ENCODE measurements around the gene DOCK10. TPM values are rescaled to one million over a fixed set of nuclear protein-coding genes. Genes with fewer than 3 reads are reported as not detected.

DOCK10 gene
- polyA plus RNA-seq, 1 experiment, result 53.0 TPM

DNA sequence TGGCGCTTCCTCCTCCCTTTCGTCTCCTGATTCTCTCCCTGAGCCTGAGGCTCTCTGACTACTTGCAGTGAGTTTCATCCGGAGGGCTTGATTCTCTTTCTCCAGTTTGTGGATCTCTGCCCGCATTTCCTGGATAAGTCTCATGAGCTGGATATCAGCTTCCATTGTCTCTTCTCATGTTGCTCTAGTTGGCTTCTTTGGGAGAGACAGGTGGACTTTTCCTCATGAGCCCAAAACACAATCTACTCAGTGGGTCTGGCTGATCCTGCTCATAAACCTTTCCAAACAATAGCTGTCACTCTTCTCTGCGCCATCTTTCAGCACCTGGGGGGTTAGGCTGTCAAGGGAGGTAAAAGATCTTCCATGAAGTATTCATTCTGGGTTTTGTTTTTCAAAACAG lies 326.1 kb downstream of the DOCK10 start, which contains the start of gene CCDC195:
TSS of gene CCDC195 (minus strand) at position 165 of the 400 bp plus-strand sequence. CDS start at position 165, 0 bp downstream.
- no peaks in the 10 kb centered on the region for H3K27me3 ChIP-seq (ENCODE audit: control insufficient read depth, insufficient read depth, low read length)
- ChIA-PET CTCF (no interaction called here), POLR2A (no interaction called here)
- no peak for DNase-seq (ENCODE audit: low read depth, low spot score)
- H3K27ac ChIP-seq (ENCODE audit: low read depth, low read length), result no peak within 1 kb of the TSS
- TF ChIP-seq, protein P1, sequence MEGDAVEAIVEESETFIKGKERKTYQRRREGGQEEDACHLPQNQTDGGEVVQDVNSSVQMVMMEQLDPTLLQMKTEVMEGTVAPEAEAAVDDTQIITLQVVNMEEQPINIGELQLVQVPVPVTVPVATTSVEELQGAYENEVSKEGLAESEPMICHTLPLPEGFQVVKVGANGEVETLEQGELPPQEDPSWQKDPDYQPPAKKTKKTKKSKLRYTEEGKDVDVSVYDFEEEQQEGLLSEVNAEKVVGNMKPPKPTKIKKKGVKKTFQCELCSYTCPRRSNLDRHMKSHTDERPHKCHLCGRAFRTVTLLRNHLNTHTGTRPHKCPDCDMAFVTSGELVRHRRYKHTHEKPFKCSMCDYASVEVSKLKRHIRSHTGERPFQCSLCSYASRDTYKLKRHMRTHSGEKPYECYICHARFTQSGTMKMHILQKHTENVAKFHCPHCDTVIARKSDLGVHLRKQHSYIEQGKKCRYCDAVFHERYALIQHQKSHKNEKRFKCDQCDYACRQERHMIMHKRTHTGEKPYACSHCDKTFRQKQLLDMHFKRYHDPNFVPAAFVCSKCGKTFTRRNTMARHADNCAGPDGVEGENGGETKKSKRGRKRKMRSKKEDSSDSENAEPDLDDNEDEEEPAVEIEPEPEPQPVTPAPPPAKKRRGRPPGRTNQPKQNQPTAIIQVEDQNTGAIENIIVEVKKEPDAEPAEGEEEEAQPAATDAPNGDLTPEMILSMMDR (IDR thresholded peaks at IDR 0.05; ENCODE audit: low read depth, low read length), result no peak
- no peak within 1 kb of the TSS for H3K4me3 ChIP-seq (ENCODE audit: low read depth, low read length)
- H3K9me3 ChIP-seq (ENCODE audit: control insufficient read depth, insufficient read depth, low read length), result no peaks in the 10 kb centered on the region

Small RNA genes within 50 kb of the gene (small RNA-seq; reads per million reads assigned to genes)
- gene MIR4439 (ENCODE audit: insufficient read length, low read depth), result 1.1 reads per million
